Measurements from ENCODE around the gene CPS1.

CPS1 gene

GRCh38 chr2:210577263-210578071 is 21.1 kb downstream of the CPS1 start:
- H3K4me3 ChIP-seq (ENCODE audit: low read depth, low read length), result no peak overlapping the region
- TF ChIP-seq CTCF (IDR thresholded peaks at IDR 0.05; ENCODE audit: low read depth, low read length), result peak; percentile 40; the same call in 1 of the 2 replicates

GRCh38 chr2:210584834-210585233 is 28.4 kb downstream of the CPS1 start:
- TF ChIP-seq CTCF (IDR thresholded peaks at IDR 0.05; ENCODE audit: low read depth, low read length), result no peak
- H3K4me3 ChIP-seq (ENCODE audit: low read depth, low read length), result no peak overlapping the region

- TF ChIP-seq CTCF (IDR thresholded peaks at IDR 0.05; ENCODE audit: low read depth, low read length), result no peak
Measured at GRCh38 chr2:210586381-210586780, 30.0 kb downstream of the CPS1 start.

GRCh38 chr2:210591663-210592062 is 35.3 kb downstream of the CPS1 start:
- H3K4me3 ChIP-seq (ENCODE audit: low read depth, low read length), result no peak overlapping the region
- TF ChIP-seq CTCF (IDR thresholded peaks at IDR 0.05; ENCODE audit: low read depth, low read length), result no peak

More at GRCh38 chr2:210586381-210586780, 30.0 kb downstream of the CPS1 start:
- no peak overlapping the region for H3K4me3 ChIP-seq (ENCODE audit: low read depth, low read length)

- TF ChIP-seq CTCF (IDR thresholded peaks at IDR 0.05; ENCODE audit: low read depth, low read length), result no peak
- H3K4me3 ChIP-seq (ENCODE audit: low read depth, low read length), result no peak overlapping the region
Measured at GRCh38 chr2:210592726-210593125, 36.3 kb downstream of the CPS1 start.

- no peak for TF ChIP-seq CTCF (IDR thresholded peaks at IDR 0.05; ENCODE audit: low read depth, low read length)
- no peak overlapping the region for H3K4me3 ChIP-seq (ENCODE audit: low read depth, low read length)
Measured at GRCh38 chr2:210593166-210593565, 36.8 kb downstream of the CPS1 start.

GRCh38 chr2:210598219-210598618 is 41.8 kb downstream of the CPS1 start:
- H3K4me3 ChIP-seq (ENCODE audit: low read depth, low read length), result no peak overlapping the region
- TF ChIP-seq CTCF (IDR thresholded peaks at IDR 0.05; ENCODE audit: low read depth, low read length), result no peak

Data from WI38 (cell line).